Stomach (tissue), 9 donors: ENCODE results near the gene FMN1. TPM values are rescaled to one million over a fixed set of nuclear protein-coding genes. Genes with fewer than 3 reads are reported as not detected.

Experiments used
- DNase-seq, 2 donors: peaks; one replicate each; pipeline versions ENCODE4 v3.0.0 to v3.0.0-alpha.2; 2013 to 2019
- H3K27ac ChIP-seq, 5 donors: fragments of 200-600 bp in 4 of 5; sonication (generic) in 4 of 5; one replicate each; pipeline ENCODE4 v1.5.1; 2013 to 2019; ENCODE audit warnings: mild to moderate bottlenecking in 1 of 5, moderate library complexity in 1 of 5
- H3K27me3 ChIP-seq, 3 donors: fragments of 200-600 bp; sonication (generic); one replicate each; pipeline ENCODE4 v1.5.1; 2017 to 2019; ENCODE audit warnings: mixed run types in 1 of 3
- H3K36me3 ChIP-seq, 4 donors: fragments of 200-600 bp; sonication (generic); 1 replicate in 3 of 4; 2 replicates in 1 of 4; pipeline ENCODE4 v1.5.1; 2016 to 2019
- H3K4me1 ChIP-seq, 4 donors: fragments of 200-600 bp; sonication (generic); one replicate each; pipeline ENCODE4 v1.5.1; 2016 to 2019
- H3K4me3 ChIP-seq, 4 donors: fragments of 200-600 bp; sonication (generic) in 3 of 4; one replicate each; pipeline ENCODE4 v1.5.1; 2016 to 2019; ENCODE audit warnings: mild to moderate bottlenecking in 1 of 4
- H3K9me3 ChIP-seq, 4 donors: fragments of 200-600 bp; sonication (generic); one replicate each; pipeline ENCODE4 v1.5.1; 2016 to 2019
- EP300 ChIP-seq: sonication (generic); formaldehyde crosslinking; IDR thresholded peaks from one replicate; pipeline ENCODE4 v1.6.1; 2017; ENCODE audit warnings: antibody characterized with exemption
- POLR2A ChIP-seq, 4 donors: fragments of 450-650 bp; IDR thresholded peaks; one replicate each; pipeline ENCODE4 v1.6.1; 2016; ENCODE audit warnings: antibody characterized with exemption in 4 of 4, control low read depth in 2 of 4, mild to moderate bottlenecking in 1 of 4, moderate library complexity in 1 of 4
- POLR2AphosphoS5 ChIP-seq, 3 donors: sonication (generic); formaldehyde crosslinking; IDR thresholded peaks; one replicate each; pipeline ENCODE4 v1.6.1; 2016; ENCODE audit warnings: antibody characterized with exemption in 3 of 3
- WGBS, 5 donors: extraction: QIAGEN DNeasy Blood & Tissue Kit in 3 of 5; methylation state at CpG; one replicate each; pipeline versions ENCODE4 v1.1.5 to v1.1.7; 2013 to 2018; 5-methylcytosine and 5-hydroxymethylcytosine counted together
- intact Hi-C: fragments of 100-400 bp; cut with DNase I; formaldehyde crosslinking; loops from one replicate; pipeline ENCODE4 v1.15.1; 2023; ENCODE audit warnings: low total_unique reads
- polyA plus RNA-seq, 3 donors: library from polyadenylated mRNA; stranded (reverse); fragments of 200-250 nt; gene quantifications; one replicate each; pipeline ENCODE4 v1.2.3, GENCODE V29; 2013
- total RNA-seq, 5 donors: library from RNA; depleted of rRNA; stranded (reverse); fragments of >200 nt; gene quantifications; one replicate each; pipeline versions ENCODE4 v1.1.0 to v1.2.3, GENCODE V29; 2014 to 2016
- TF ChIP-seq, protein P1 (sequence below), 7 experiments: fragments of 450-650 bp in 4 of 7; fragments of 200-600 bp in 3 of 7; sonication (generic) in 3 of 7; IDR thresholded peaks; one replicate each; pipeline ENCODE4 v1.5.1; 2016 to 2019; ENCODE audit warnings: antibody characterized with exemption in 7 of 7, control low read depth in 2 of 7, mild to moderate bottlenecking in 1 of 7
- donor health status: healthy with polysubstance abuse.
- donor health status: Bipolar disorder and iron deficiency.
- donor health status: healthy.

Gene FMN1
- total and polyA plus RNA-seq, 8 donors, result 0.40 to 58.0 (median 22.9) TPM

DNA sequence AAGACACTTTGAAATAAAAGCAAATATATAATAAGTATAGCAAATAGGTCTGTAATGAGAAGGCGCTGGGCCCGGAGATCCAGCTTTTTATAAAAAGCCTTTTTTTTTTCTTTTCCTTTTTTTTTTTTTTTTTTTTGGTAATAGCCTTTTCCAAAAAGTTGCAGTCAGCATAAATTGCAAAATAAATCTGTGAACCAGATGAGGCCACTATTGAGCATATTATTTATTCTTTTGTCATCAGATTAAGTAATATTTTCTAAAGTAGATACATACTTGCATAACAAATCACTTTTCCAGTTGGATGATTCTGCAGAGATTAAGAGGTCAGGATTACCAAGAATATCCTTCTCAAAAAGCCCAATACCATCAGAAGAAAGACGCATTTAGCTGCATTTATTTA, 24.9 kb downstream of the FMN1 start:
- Histone ChIP-seq H3K27me3 (no peaks in the 10 kb centered on the region), H3K4me3 (no peak overlapping the region), H3K9me3 (no peaks in the 10 kb centered on the region), H3K27ac (no peak overlapping the region), H3K36me3 (no peaks in the 10 kb centered on the region), H3K4me1 (no peaks in the 10 kb centered on the region)
- WGBS, 5 donors, result 75 to 87% (median 82%) methylated on average over 3 of the region's 3 CpGs
- no peak for DNase-seq
- TF ChIP-seq, protein P1, sequence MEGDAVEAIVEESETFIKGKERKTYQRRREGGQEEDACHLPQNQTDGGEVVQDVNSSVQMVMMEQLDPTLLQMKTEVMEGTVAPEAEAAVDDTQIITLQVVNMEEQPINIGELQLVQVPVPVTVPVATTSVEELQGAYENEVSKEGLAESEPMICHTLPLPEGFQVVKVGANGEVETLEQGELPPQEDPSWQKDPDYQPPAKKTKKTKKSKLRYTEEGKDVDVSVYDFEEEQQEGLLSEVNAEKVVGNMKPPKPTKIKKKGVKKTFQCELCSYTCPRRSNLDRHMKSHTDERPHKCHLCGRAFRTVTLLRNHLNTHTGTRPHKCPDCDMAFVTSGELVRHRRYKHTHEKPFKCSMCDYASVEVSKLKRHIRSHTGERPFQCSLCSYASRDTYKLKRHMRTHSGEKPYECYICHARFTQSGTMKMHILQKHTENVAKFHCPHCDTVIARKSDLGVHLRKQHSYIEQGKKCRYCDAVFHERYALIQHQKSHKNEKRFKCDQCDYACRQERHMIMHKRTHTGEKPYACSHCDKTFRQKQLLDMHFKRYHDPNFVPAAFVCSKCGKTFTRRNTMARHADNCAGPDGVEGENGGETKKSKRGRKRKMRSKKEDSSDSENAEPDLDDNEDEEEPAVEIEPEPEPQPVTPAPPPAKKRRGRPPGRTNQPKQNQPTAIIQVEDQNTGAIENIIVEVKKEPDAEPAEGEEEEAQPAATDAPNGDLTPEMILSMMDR (IDR thresholded peaks at IDR 0.05), result no peak
- no peak for TF ChIP-seq POLR2AphosphoS5 (IDR thresholded peaks at IDR 0.05)
- TF ChIP-seq POLR2A (IDR thresholded peaks at IDR 0.05), result no peak
- no peak for TF ChIP-seq EP300
- intact Hi-C loops, result no loop called here

DNA sequence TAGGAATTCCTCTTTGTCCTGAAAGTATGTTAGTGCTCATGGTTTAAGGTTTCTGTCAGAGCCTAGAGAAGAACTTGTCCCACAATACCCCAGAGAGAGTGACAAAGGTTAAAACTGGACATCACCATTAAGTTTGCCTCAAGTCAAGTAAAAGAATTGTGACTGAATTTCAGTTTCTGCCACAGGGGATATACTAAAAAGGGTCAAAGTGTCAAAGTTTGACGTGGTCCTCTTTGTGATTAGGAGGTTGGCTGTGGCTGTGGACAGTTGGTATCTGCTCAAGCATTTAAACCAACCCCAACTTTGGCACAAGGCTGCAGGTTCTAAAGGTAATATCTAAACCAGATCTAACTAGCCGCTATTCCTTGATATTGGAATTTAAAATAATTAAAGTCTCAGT, 26.1 kb downstream of the FMN1 start:
- DNase-seq, result no peak
- intact Hi-C loops, result no loop called here
- H3K9me3 ChIP-seq, result no peaks in the 10 kb centered on the region
- no peaks in the 10 kb centered on the region for H3K4me1 ChIP-seq
- no peak overlapping the region for H3K4me3 ChIP-seq
- 65 to 74% (median 69%) methylated on average over 2 of the region's 2 CpGs for WGBS, 5 donors
- H3K27me3 ChIP-seq, result no peaks in the 10 kb centered on the region
- no peak overlapping the region for H3K27ac ChIP-seq
- no peaks in the 10 kb centered on the region for H3K36me3 ChIP-seq
- no peak for TF ChIP-seq EP300

DNA sequence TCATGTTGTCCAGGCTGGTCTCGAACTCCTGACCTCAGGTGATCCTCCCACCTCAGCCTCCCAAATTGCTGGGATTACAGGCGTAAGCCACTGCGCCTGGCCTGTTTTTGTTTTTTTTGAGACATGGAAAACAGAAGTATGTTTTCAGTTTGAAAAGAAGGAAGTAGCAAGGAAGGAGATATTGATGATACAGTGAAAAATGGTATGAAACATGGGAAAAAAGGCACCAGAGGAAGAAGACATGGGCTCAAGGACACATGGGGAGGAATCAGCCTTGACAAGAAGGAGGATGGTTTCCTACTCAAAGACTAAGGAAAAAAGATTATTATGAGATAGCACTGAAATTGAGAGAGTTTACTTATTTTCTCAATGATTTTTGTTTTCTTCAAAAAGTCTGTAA, 30.7 kb downstream of the FMN1 start:
- Histone ChIP-seq H3K4me3 (no peak overlapping the region), H3K27me3 (no peaks in the 10 kb centered on the region)
- WGBS, 5 donors, result 74 to 95% (median 94%) methylated on average over 3 of the region's 3 CpGs

DNA sequence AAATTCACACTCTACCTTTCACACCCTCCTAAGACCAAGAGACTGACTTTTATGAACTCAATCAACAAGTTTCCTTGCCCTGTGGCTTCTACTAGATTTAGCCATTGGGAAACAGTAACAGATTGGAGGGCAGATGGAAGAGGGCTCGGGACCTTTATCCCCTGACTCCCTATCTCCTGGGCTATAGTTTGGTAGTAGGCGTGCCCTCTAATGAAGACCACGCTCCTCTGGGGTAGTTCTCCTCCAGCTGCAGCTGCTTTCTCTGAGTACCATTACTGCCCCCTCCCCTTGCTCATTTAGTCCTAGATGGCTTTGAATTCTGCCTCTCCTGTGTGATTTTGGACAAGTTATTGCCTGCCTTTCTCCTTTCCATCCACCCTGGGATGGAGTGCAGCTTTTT, 33.3 kb downstream of the FMN1 start:
- Histone ChIP-seq H3K36me3 (no peaks in the 10 kb centered on the region), H3K27me3 (no peaks in the 10 kb centered on the region), H3K27ac (peak overlapping the region in 2 of 5 donors; percentile 9 to 80), H3K9me3 (no peaks in the 10 kb centered on the region), H3K4me1 (no peaks in the 10 kb centered on the region), H3K4me3 (no peak overlapping the region)
- TF ChIP-seq EP300 (no peak), POLR2AphosphoS5 (IDR thresholded peaks at IDR 0.05) (no peak), POLR2A (IDR thresholded peaks at IDR 0.05) (no peak)
- TF ChIP-seq, protein P1 (IDR thresholded peaks at IDR 0.05), result no peak
- 72 to 93% (median 85%) methylated on average over 3 of the region's 3 CpGs for WGBS, 5 donors
- intact Hi-C loops, result no loop called here
- no peak for DNase-seq

More for the DNA sequence above, 30.7 kb downstream of the FMN1 start:
- H3K9me3 ChIP-seq, result no peaks in the 10 kb centered on the region
- no peaks in the 10 kb centered on the region for H3K36me3 ChIP-seq
- no peaks in the 10 kb centered on the region for H3K4me1 ChIP-seq
- DNase-seq, result no peak
- intact Hi-C loops, result no loop called here
- H3K27ac ChIP-seq, result no peak overlapping the region
- no peak for TF ChIP-seq POLR2AphosphoS5 (IDR thresholded peaks at IDR 0.05)
- TF ChIP-seq EP300, result no peak
- TF ChIP-seq POLR2A (IDR thresholded peaks at IDR 0.05), result no peak
- TF ChIP-seq, protein P1 (IDR thresholded peaks at IDR 0.05), result no peak

DNA sequence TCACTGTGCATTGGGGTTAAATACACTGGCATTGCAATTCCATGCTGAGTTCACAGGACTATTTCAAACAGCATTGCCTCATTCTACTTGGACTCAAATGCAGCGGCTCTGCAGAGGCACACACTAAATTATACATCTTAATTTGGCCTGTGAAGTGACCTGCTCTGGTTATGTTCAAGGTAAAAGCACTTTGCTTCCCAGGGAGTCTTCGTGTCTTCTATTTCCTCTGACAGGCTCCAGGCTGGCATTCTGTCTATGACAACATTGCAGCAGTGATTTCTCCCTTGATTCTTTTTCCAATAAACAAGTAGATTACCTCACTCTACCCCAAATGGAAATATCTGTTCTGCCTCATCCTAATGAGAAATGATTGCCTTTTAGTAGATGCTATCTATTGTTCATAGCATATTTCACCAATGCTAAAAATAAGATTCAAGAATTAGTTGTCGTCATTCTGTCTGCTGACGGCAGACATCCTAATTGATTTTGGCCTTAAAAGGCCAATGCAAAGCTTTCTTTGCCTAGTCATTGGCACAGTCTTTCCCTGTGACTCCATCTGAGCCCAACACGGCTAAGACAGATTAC, 33.8 kb downstream of the FMN1 start:
- Histone ChIP-seq H3K9me3 (no peaks in the 10 kb centered on the region), H3K4me3 (no peak overlapping the region), H3K27me3 (no peaks in the 10 kb centered on the region), H3K36me3 (no peaks in the 10 kb centered on the region), H3K4me1 (no peaks in the 10 kb centered on the region), H3K27ac (peak overlapping the region in 2 of 5 donors; percentile 9 to 80)
- DNase-seq, result peak in 1 of 2 donors; percentile 64
- WGBS, 5 donors, result 72 to 89% (median 85%) methylated on average over 5 of the region's 5 CpGs
- no peak for TF ChIP-seq POLR2A (IDR thresholded peaks at IDR 0.05)
- TF ChIP-seq POLR2AphosphoS5 (IDR thresholded peaks at IDR 0.05), result peak in 2 of 3 donors; percentile 2 to 10
- TF ChIP-seq, protein P1 (IDR thresholded peaks at IDR 0.05), result no peak
- peak; percentile 62 for TF ChIP-seq EP300
- intact Hi-C loops, result no loop called here
